ENCODE results near the gene RASSF4.
A peak's percentile ranks its signal among the peaks of the same experiment; 100 is the strongest.

Gene RASSF4

DNA sequence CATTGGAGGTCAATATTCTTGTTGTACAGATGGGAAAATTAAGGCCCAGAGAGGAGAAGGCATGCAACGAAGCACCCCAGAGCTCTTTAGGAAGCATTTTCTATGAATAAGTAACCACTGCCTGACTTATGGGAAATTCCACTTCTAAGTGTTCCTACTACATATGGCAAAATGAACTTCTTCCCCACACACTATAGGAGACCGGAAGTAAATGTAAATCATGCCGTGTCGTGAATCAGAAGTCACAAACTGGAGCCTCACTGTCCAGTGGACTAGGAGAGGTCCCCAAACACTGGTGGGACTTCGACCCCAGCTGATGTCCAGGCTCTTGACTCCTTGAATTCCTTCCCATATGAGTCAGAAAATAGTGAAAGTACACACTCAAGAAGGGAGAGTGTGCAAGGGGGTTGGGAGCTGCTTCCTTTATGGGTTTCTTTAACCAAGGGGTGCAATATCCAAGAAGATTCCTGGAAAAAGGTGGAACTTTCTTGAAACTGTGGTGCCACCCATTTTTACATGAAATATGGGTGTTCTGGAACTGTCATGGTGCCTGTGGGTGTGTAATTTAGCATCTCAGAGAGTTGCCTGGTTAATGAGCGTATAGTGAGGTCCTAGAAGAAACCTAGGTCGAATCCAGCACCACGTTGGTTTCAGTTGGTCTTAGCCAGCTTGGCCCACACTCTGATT lies 6.7 kb downstream of the RASSF4 start:
- H3K4me2 ChIP-seq (ENCODE audit: low read length), result peak overlapping the region; percentile 36
- H3K36me3 ChIP-seq (replicated peaks; ENCODE audit: low read depth, low read length), result no peaks in the 10 kb centered on the region
- no peaks in the 10 kb centered on the region for H4K20me1 ChIP-seq (ENCODE audit: insufficient read depth, low read length)
- peak overlapping the region; percentile 9; the same call in 1 of the 2 replicates for H2AFZ ChIP-seq (ENCODE audit: low read depth, low read length)
- no peaks in the 10 kb centered on the region for H3K9me3 ChIP-seq (ENCODE audit: insufficient read depth, low read length)
- H3K79me2 ChIP-seq (ENCODE audit: low read length), result no peaks in the 10 kb centered on the region
- no peak overlapping the region for H3K9ac ChIP-seq (ENCODE audit: low read length)
- no peaks in the 10 kb centered on the region for H3K27me3 ChIP-seq (ENCODE audit: low read depth, low read length)
- peaks cover 69% of the 10 kb centered on the region for H3K4me1 ChIP-seq (ENCODE audit: low read length)
- no peak for TF ChIP-seq EZH2phosphoT487 (IDR thresholded peaks at IDR 0.05; ENCODE audit: low read depth)
- TF ChIP-seq, protein P1, sequence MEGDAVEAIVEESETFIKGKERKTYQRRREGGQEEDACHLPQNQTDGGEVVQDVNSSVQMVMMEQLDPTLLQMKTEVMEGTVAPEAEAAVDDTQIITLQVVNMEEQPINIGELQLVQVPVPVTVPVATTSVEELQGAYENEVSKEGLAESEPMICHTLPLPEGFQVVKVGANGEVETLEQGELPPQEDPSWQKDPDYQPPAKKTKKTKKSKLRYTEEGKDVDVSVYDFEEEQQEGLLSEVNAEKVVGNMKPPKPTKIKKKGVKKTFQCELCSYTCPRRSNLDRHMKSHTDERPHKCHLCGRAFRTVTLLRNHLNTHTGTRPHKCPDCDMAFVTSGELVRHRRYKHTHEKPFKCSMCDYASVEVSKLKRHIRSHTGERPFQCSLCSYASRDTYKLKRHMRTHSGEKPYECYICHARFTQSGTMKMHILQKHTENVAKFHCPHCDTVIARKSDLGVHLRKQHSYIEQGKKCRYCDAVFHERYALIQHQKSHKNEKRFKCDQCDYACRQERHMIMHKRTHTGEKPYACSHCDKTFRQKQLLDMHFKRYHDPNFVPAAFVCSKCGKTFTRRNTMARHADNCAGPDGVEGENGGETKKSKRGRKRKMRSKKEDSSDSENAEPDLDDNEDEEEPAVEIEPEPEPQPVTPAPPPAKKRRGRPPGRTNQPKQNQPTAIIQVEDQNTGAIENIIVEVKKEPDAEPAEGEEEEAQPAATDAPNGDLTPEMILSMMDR (IDR thresholded peaks at IDR 0.05; ENCODE audit: low read depth, low read length), result no peak
- no peak overlapping the region for H3K4me3 ChIP-seq (ENCODE audit: low read length)
- peak overlapping the region; percentile 51 for H3K27ac ChIP-seq (ENCODE audit: low read length)

DNA sequence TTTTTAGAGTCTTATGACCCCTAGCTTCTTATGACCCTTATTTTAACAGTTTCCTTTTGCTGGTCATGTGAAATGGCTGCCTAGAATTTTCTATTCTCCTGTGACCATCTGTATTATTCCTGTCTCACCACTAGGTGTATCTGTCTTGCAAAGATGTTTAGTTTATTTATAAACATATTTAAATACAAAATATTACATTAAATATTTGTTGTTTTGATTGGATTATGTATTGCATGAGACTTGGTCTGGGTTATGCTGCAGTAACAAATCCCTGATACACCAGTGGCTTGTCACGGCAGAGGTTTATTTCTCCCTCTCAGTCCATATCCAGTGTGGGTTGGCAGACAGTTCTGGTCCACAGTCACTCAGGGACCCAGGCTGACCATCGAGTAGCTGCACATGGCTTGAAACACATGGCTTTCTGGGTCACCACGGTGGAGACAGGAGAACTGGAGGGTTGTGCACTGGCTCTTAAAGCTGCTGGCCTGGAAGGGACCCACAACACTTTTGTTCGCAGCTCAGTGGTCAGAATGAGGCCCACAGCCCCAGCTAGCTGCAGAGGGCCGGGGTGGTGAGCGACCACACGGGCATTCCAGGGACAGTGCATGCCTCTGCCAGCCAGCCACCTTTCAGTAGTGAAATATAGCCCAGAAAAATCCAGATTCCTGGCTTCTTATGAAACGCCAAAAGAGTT lies 7.4 kb downstream of the RASSF4 start:
- H4K20me1 ChIP-seq (ENCODE audit: insufficient read depth, low read length), result no peaks in the 10 kb centered on the region
- no peaks in the 10 kb centered on the region for H3K9me3 ChIP-seq (ENCODE audit: insufficient read depth, low read length)
- H3K9ac ChIP-seq (ENCODE audit: low read length), result no peak overlapping the region
- H3K36me3 ChIP-seq (replicated peaks; ENCODE audit: low read depth, low read length), result no peaks in the 10 kb centered on the region
- no peaks in the 10 kb centered on the region for H3K79me2 ChIP-seq (ENCODE audit: low read length)
- H3K4me3 ChIP-seq (ENCODE audit: low read length), result no peak overlapping the region
- H3K4me2 ChIP-seq (ENCODE audit: low read length), result peak overlapping the region; percentile 78
- TF ChIP-seq, protein P1 (IDR thresholded peaks at IDR 0.05; ENCODE audit: low read depth, low read length), result no peak
- no peak for TF ChIP-seq EZH2phosphoT487 (IDR thresholded peaks at IDR 0.05; ENCODE audit: low read depth)
- no peaks in the 10 kb centered on the region for H3K27me3 ChIP-seq (ENCODE audit: low read depth, low read length)
- peaks cover 66% of the 10 kb centered on the region for H3K4me1 ChIP-seq (ENCODE audit: low read length)
- H2AFZ ChIP-seq (ENCODE audit: low read depth, low read length), result no peak overlapping the region
- H3K27ac ChIP-seq (ENCODE audit: low read length), result peak overlapping the region; percentile 69

DNA sequence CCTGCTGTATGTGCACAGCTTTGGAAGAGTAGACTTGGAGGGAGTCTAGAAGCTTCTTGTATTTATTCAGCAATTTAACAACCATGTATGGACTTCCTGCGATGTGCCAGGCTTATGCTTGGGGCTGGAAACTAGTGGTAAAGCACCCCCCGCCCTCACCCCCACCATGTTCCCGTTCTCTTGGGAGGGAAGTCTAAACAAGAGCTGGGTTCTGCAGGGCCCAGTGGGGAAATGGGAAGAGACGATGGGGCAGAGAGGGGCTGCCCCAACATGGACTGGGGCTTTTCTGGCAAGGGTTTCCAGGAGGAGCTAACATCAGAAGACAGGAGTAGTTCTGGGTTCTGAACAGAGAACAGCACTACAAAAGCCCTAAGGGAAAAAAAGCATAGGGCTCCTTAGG lies 8.0 kb downstream of the RASSF4 start:
- Histone ChIP-seq H3K4me1 (ENCODE audit: low read length) (peaks cover 65% of the 10 kb centered on the region), H3K79me2 (ENCODE audit: low read length) (no peaks in the 10 kb centered on the region), H3K4me3 (ENCODE audit: low read length) (peak overlapping the region; percentile 36; the same call in 1 of the 2 replicates), H4K20me1 (ENCODE audit: insufficient read depth, low read length) (no peaks in the 10 kb centered on the region), H3K27ac (ENCODE audit: low read length) (peak overlapping the region; percentile 69), H3K36me3 (replicated peaks; ENCODE audit: low read depth, low read length) (no peaks in the 10 kb centered on the region), H3K9me3 (ENCODE audit: insufficient read depth, low read length) (no peaks in the 10 kb centered on the region), H3K9ac (ENCODE audit: low read length) (peak overlapping the region; percentile 32; the same call in 1 of the 2 replicates), H3K4me2 (ENCODE audit: low read length) (peak overlapping the region; percentile 78), H2AFZ (ENCODE audit: low read depth, low read length) (no peak overlapping the region), H3K27me3 (ENCODE audit: low read depth, low read length) (no peaks in the 10 kb centered on the region)
- TF ChIP-seq EZH2phosphoT487 (IDR thresholded peaks at IDR 0.05; ENCODE audit: low read depth), result no peak
- TF ChIP-seq, protein P1 (IDR thresholded peaks at IDR 0.05; ENCODE audit: low read depth, low read length), result no peak

DNA sequence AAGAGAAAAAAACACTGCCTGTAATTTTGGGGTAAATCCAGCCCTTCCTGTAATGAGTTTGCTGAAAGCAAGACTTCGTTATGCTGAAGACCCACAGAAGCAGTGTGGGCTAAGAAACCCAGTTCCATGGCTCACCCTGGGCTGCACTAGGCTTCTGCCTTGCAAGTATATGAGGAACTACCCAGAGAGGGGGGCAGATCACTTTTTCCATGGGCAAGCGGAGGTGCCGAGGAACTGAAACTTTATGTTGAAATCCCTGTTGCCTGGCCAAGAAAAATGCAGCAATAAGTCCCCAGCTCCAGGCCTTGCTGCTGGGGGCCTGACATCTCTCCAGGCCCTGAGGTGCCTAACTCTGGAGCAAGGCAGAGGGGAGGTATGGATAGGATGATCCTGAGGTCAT lies 8.5 kb downstream of the RASSF4 start:
- peak overlapping the region; percentile 69 for H3K27ac ChIP-seq (ENCODE audit: low read length)
- TF ChIP-seq, protein P1 (IDR thresholded peaks at IDR 0.05; ENCODE audit: low read depth, low read length), result no peak
- no peak for TF ChIP-seq EZH2phosphoT487 (IDR thresholded peaks at IDR 0.05; ENCODE audit: low read depth)
- H3K9ac ChIP-seq (ENCODE audit: low read length), result peak overlapping the region; percentile 32; the same call in 1 of the 2 replicates

More for the DNA sequence above, 8.5 kb downstream of the RASSF4 start:
- H3K79me2 ChIP-seq (ENCODE audit: low read length), result no peaks in the 10 kb centered on the region
- H3K36me3 ChIP-seq (replicated peaks; ENCODE audit: low read depth, low read length), result no peaks in the 10 kb centered on the region
- H3K4me3 ChIP-seq (ENCODE audit: low read length), result peak overlapping the region; percentile 36; the same call in 1 of the 2 replicates
- no peaks in the 10 kb centered on the region for H3K27me3 ChIP-seq (ENCODE audit: low read depth, low read length)
- no peaks in the 10 kb centered on the region for H3K9me3 ChIP-seq (ENCODE audit: insufficient read depth, low read length)
- no peak overlapping the region for H2AFZ ChIP-seq (ENCODE audit: low read depth, low read length)
- H3K4me2 ChIP-seq (ENCODE audit: low read length), result peak overlapping the region; percentile 78
- H3K4me1 ChIP-seq (ENCODE audit: low read length), result peaks cover 63% of the 10 kb centered on the region
- no peaks in the 10 kb centered on the region for H4K20me1 ChIP-seq (ENCODE audit: insufficient read depth, low read length)

Data from OCI-LY3 (cell line).